Heart left ventricle (tissue), 16 donors: Measurements from ENCODE around the gene CACNA1D. TPM values are rescaled to one million over a fixed set of nuclear protein-coding genes. Genes with fewer than 3 reads are reported as not detected.

ENCODE experiments used
- ATAC-seq, 4 donors: fragments of 200-7000 bp; cut with Tn5 transposase; one replicate each; pipeline ENCODE4 v1.9.1; 2020 to 2022; ENCODE audit warnings: moderate library complexity in 4 of 4, mild to moderate bottlenecking in 3 of 4, moderate number of reproducible peaks in 1 of 4
- DNase-seq, 5 donors: peaks; one replicate each; pipeline ENCODE4 v3.0.0-alpha.2; 2020
- H3K27ac ChIP-seq, 12 donors: fragments of 200-600 bp; sonication (generic) in 4 of 12; one replicate each; pipeline versions ENCODE4 v1.5.0 to v1.8.0; 2016 to 2022; ENCODE audit warnings: mild to moderate bottlenecking in 2 of 12
- H3K27me3 ChIP-seq, 9 donors: fragments of 200-600 bp; sonication (generic) in 2 of 9; one replicate each; pipeline versions ENCODE4 v1.5.1 to v1.8.0; 2016 to 2022; ENCODE audit warnings: mild to moderate bottlenecking in 3 of 9
- H3K36me3 ChIP-seq, 9 donors: fragments of 200-600 bp; sonication (generic) in 2 of 9; one replicate each; pipeline versions ENCODE4 v1.5.0 to v1.8.0; 2018 to 2022; ENCODE audit warnings: mild to moderate bottlenecking in 2 of 9
- H3K4me1 ChIP-seq, 12 donors: fragments of 200-600 bp; sonication (generic) in 4 of 12; one replicate each; pipeline versions ENCODE4 v1.5.0 to v1.8.0; 2016 to 2022; ENCODE audit warnings: mild to moderate bottlenecking in 3 of 12
- H3K4me3 ChIP-seq, 12 donors: fragments of 200-600 bp; sonication (generic) in 4 of 12; one replicate each; pipeline versions ENCODE4 v1.5.0 to v1.8.0; 2017 to 2022; ENCODE audit warnings: mild to moderate bottlenecking in 9 of 12, moderate library complexity in 4 of 12
- H3K9me3 ChIP-seq, 12 donors: fragments of 200-600 bp; sonication (generic) in 4 of 12; one replicate each; pipeline versions ENCODE4 v1.5.0 to v1.8.0; 2016 to 2022; ENCODE audit warnings: mild to moderate bottlenecking in 1 of 12
- POLR2A ChIP-seq, 2 donors: fragments of 450-650 bp; IDR thresholded peaks; one replicate each; pipeline ENCODE4 v1.6.1; 2017; ENCODE audit warnings: antibody characterized with exemption in 2 of 2, mild to moderate bottlenecking in 2 of 2, moderate library complexity in 2 of 2
- WGBS, 4 donors: extraction: QIAGEN DNeasy Blood & Tissue Kit in 2 of 4; methylation state at CpG; one replicate each; pipeline versions ENCODE4 v1.1.5 to v1.1.7; 2013 to 2018; 5-methylcytosine and 5-hydroxymethylcytosine counted together
- intact Hi-C, 10 donors: fragments of 100-400 bp; cut with DNase I; formaldehyde crosslinking; loops; one replicate each; pipeline versions ENCODE4 v1.11.1 to v1.14.2; 2022
- polyA plus RNA-seq, 2 donors: library from polyadenylated mRNA; stranded (reverse); fragments of 200-250 nt; gene quantifications; one replicate each; pipeline ENCODE4 v1.2.3, GENCODE V29; 2013
- total RNA-seq, 9 donors: library from RNA; depleted of rRNA in 2 of 9; stranded (reverse); fragments of >200 nt in 2 of 9; fragmentation: NEBNext Ultra II Directional in 3 of 9; extraction: Animal tissue kit (Norgen Biotek cat#: 25700) in 3 of 9; gene quantifications; one replicate each; pipeline versions ENCODE4 v1.1.0 to v1.2.4, GENCODE V29; 2016 to 2023
- TF ChIP-seq, protein P1 (sequence below), 12 donors: fragments of 200-600 bp; sonication (generic) in 4 of 12; IDR thresholded peaks; one replicate each; pipeline versions ENCODE4 v1.5.0 to v1.8.0; 2018 to 2022; ENCODE audit warnings: antibody characterized with exemption in 12 of 12, mild to moderate bottlenecking in 5 of 12
- donor health status: ischemic (EF 13 %, LVEDD 7.1; RV severe dilation, severe dysfunction).
- donor health status: healthy with polysubstance abuse.
- donor health status: DM: no; HTN: yes; CAD: no.
- donor health status: DM: no; HTN: no; CAD: no.
- donor health status: ischemic (EF 25% LVEDD 6.9; RV normal size, moderate dysfunction).
- donor health status: ischemic (EF 25% LVEDD 5.7; RV mildly dilated, moderate dysfunction).
- donor health status: healthy.
- donor health status: DM: yes; HTN: yes; CAD: no.
- donor health status: ischemic (EF 35%, LVEDD 5.7; RV mildly dilated, moderate dysfunction).
- donor health status: nonischemic (EF 11% LVEDD 7.7; RV severe dilation, severe dysfunction).
- donor health status: DM: yes; HTN: yes; CAD: no.
- donor health status: PGD.
- donor health status: ischemic (EF 29% LVEDD 5.4; RV normal size, mild dysfunction).
- donor health status: nonischemic (EF 23%, LVEDD 6.1; RV moderate dilation, normal function).

CACNA1D gene
- total and polyA plus RNA-seq, 11 donors: 0.06 to 2.4 (median 0.40) TPM; not detected in 1

DNA sequence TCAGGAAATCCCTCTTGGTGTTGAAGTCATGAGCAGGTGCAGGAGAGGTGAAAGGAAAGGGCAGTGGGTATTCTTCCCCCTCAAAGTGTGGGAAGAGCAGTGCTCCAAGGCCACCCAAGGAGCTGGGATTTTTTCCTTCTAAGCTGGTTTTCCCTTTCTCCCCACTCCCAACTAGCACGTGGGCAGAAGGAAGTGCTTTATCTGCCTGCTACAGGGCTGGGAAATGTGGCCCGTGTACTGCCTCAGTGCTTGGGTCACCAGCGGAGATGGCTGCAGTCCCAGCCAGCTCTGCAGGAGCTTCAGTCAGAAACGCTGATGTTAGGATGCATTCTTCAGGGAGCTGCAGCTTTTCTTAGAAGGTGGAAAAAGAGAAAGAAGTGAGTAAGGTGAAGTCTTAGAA lies 99.2 kb downstream of the CACNA1D start:
- 28 to 38% (median 32%) methylated on average over 4 of the region's 4 CpGs for WGBS, 4 donors
- ATAC-seq (no peak), DNase-seq (no peak)
- intact Hi-C loops: no loop called here
- Histone ChIP-seq H3K4me1 (no peaks in the 10 kb centered on the region), H3K9me3 (peaks cover 0 to 4% (median 0%) of the 10 kb centered on the region in 12 donors), H3K27ac (no peak overlapping the region), H3K36me3 (no peaks in the 10 kb centered on the region), H3K27me3 (no peaks in the 10 kb centered on the region), H3K4me3 (no peak overlapping the region)
- TF ChIP-seq, protein P1, sequence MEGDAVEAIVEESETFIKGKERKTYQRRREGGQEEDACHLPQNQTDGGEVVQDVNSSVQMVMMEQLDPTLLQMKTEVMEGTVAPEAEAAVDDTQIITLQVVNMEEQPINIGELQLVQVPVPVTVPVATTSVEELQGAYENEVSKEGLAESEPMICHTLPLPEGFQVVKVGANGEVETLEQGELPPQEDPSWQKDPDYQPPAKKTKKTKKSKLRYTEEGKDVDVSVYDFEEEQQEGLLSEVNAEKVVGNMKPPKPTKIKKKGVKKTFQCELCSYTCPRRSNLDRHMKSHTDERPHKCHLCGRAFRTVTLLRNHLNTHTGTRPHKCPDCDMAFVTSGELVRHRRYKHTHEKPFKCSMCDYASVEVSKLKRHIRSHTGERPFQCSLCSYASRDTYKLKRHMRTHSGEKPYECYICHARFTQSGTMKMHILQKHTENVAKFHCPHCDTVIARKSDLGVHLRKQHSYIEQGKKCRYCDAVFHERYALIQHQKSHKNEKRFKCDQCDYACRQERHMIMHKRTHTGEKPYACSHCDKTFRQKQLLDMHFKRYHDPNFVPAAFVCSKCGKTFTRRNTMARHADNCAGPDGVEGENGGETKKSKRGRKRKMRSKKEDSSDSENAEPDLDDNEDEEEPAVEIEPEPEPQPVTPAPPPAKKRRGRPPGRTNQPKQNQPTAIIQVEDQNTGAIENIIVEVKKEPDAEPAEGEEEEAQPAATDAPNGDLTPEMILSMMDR (IDR thresholded peaks at IDR 0.05): no peak
- TF ChIP-seq POLR2A (IDR thresholded peaks at IDR 0.05): no peak

DNA sequence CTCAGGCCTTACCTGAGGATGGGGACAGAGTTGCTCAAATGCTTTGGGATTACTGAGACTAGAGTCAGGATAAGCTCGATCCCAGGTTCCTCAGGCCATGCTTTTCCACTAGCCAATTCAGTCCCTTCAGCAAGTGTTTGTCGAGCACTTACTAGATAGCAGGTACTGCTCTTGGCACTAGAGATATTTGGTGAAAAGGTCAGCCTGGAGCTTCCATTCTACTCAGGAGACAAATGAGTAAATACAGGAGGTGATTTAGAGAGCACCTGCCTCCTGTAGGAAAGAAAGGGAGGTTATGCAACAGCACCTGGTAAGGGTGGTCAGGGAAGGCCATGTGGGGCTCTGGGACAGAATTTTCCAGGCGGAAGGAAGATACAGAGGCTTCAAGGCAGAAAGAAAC lies 99.9 kb downstream of the CACNA1D start:
- ATAC-seq (no peak), DNase-seq (no peak)
- intact Hi-C loops: no loop called here
- Histone ChIP-seq H3K9me3 (peaks cover 0 to 4% (median 0%) of the 10 kb centered on the region in 12 donors), H3K27me3 (no peaks in the 10 kb centered on the region), H3K36me3 (no peaks in the 10 kb centered on the region), H3K4me1 (no peaks in the 10 kb centered on the region), H3K27ac (no peak overlapping the region), H3K4me3 (no peak overlapping the region)
- TF ChIP-seq, protein P1 (IDR thresholded peaks at IDR 0.05): no peak
- TF ChIP-seq POLR2A (IDR thresholded peaks at IDR 0.05): no peak
- 84 to 90% (median 88%) methylated on average over 3 of the region's 3 CpGs for WGBS, 4 donors

DNA sequence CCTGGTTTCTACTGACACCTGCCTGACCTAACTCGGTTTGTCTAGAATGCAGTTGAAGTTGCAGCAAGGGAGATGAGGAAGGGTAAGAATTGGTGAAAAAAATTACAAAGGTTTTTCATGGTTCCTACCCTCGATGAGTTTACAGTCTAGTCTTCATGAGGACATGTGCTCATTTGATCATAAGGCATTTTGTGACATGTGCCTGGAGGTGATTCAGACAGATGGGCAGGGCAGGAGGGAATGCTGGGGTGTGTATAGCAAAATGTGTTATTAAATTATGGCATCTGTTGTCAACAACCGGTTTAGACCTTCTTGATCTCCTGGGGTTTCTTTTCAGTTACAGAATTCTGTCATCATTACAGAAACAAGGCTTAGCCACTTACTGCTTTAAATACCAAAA lies 101.2 kb downstream of the CACNA1D start:
- H3K4me3 ChIP-seq: no peak overlapping the region
- H3K27me3 ChIP-seq: no peaks in the 10 kb centered on the region
- ATAC-seq (no peak), DNase-seq (no peak)
- no peaks in the 10 kb centered on the region for H3K36me3 ChIP-seq
- H3K4me1 ChIP-seq: no peaks in the 10 kb centered on the region
- peaks cover 0 to 4% (median 0%) of the 10 kb centered on the region in 12 donors for H3K9me3 ChIP-seq
- intact Hi-C loops: no loop called here
- no peak for TF ChIP-seq POLR2A (IDR thresholded peaks at IDR 0.05)
- TF ChIP-seq, protein P1 (IDR thresholded peaks at IDR 0.05): no peak
- no peak overlapping the region for H3K27ac ChIP-seq
- WGBS, 4 donors: 90 to 96% (median 91%) methylated on average over 3 of the region's 3 CpGs

DNA sequence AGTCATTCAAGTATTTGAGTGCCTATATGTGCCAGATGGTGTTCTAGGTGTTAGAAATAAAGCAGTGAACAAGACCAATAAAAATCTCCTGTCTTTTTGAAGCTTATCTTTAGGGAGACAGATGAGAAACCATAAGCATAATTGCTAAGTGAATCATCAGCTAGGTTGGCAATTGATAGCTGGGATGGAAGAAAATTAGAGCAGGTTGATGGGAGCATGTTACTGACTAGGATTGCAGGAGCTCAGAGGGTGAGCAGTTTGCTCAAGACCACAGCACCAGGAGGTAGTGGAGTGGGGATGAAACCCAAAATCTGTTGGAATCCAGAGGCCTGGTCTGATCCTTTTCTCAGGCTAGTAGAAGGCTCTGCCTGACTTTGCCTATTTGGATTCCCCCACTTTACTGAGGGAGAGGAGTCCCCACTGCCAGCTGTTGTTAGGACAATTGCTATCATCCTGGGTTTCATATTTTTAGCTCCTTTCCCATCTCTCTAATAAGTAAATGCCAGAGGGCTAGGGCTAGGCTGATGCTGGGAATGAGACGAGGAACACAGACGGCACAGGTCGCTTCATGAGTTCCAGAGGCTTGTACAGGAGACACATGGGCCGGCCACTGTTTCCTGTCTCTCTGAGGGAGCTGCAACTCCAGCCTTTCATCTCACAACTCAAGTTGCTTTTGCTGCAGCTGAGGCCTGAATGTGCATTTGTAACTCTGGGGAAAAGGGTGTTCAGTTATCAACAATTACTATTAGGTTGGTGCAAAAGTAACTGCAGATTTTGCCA lies 102.9 kb downstream of the CACNA1D start:
- Histone ChIP-seq H3K36me3 (no peaks in the 10 kb centered on the region), H3K9me3 (peaks cover 0 to 4% (median 0%) of the 10 kb centered on the region in 12 donors), H3K27me3 (no peaks in the 10 kb centered on the region), H3K27ac (no peak overlapping the region), H3K4me3 (no peak overlapping the region), H3K4me1 (no peaks in the 10 kb centered on the region)
- intact Hi-C loops: no loop called here
- TF ChIP-seq, protein P1 (IDR thresholded peaks at IDR 0.05): no peak
- TF ChIP-seq POLR2A (IDR thresholded peaks at IDR 0.05): no peak
- no peak for ATAC-seq
- WGBS, 4 donors: 46 to 67% (median 53%) methylated on average over 4 of the region's 4 CpGs
- DNase-seq: no peak
